ENCODE results near the gene IMPDH2.

DNA sequence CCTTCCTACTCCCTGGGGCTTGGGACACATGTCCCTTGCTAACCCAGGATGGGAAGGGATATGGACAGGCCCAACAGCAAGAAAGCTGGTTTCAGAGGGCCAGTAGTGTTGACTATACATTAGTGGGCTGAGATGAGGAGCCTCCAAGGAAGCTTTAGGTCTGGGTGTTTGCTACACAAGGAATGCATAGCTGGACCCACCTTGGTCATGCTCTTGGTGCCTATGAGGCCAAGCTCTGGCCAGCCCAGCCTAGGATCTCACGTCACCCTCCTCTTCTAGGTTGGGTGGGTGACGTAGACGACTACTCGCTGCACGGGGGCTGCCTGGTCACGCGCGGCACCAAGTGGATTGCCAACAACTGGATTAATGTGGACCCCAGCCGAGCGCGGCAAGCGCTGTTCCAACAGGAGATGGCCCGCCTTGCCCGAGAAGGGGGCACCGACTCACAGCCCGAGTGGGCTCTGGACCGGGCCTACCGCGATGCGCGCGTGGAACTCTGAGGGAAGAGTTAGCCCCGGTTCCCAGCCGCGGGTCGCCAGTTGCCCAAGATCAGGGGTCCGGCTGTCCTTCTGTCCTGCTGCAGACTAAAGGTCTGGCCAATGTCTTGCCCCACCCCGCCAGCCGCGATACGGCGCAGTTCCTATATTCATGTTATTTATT, 22.7 kb downstream of the IMPDH2 start:
- TF ChIP-seq GATA2 (IDR thresholded peaks at IDR 0.05; ENCODE audit: low read depth, low read length) = no peak
- no peak for TF ChIP-seq GATA3 (IDR thresholded peaks at IDR 0.05; ENCODE audit: low read depth, low read length)

All from SH-SY5Y (cell line).